ENCODE measurements around the gene WASHC2C.
"Not testable (repeated sequence)": the region's sequence is repeated elsewhere in the genome, so short reads cannot be mapped to it uniquely, and the experiment has no call there.

DNA sequence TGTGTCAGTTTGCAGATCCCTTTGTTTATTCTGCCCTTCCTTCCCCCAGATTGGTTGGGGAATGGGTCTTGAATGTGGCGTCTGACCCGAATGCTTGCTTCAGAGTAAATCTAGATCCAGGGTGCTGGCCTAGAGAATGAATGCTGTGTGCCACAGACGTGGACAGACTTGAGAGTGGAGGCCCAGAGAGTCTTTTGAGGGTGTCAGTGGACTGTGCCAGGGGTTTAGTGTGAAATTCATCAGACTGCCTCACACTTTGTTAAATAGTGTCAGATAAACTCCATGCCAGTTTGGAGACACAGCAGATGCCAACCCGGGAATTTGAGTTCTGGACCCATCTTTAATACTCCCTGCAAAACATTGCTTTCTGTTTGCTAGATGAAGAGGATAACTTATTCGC, 25.1 kb downstream of the WASHC2C start:
- TF ChIP-seq, protein P1, sequence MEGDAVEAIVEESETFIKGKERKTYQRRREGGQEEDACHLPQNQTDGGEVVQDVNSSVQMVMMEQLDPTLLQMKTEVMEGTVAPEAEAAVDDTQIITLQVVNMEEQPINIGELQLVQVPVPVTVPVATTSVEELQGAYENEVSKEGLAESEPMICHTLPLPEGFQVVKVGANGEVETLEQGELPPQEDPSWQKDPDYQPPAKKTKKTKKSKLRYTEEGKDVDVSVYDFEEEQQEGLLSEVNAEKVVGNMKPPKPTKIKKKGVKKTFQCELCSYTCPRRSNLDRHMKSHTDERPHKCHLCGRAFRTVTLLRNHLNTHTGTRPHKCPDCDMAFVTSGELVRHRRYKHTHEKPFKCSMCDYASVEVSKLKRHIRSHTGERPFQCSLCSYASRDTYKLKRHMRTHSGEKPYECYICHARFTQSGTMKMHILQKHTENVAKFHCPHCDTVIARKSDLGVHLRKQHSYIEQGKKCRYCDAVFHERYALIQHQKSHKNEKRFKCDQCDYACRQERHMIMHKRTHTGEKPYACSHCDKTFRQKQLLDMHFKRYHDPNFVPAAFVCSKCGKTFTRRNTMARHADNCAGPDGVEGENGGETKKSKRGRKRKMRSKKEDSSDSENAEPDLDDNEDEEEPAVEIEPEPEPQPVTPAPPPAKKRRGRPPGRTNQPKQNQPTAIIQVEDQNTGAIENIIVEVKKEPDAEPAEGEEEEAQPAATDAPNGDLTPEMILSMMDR (conservative IDR thresholded peaks at IDR 0.05; ENCODE audit: low read depth, low read length): not testable (repeated sequence)
- not testable (repeated sequence) for TF ChIP-seq EZH2 (IDR thresholded peaks at IDR 0.05; ENCODE audit: low read length, unreplicated experiment); EZH2phosphoT487 (IDR thresholded peaks at IDR 0.05; ENCODE audit: borderline replicate concordance, low read length)
